Measurements from ENCODE around the gene APOC1. TPM values are rescaled to one million over a fixed set of nuclear protein-coding genes. Genes with fewer than 3 reads are reported as not detected.
"Not testable (repeated sequence)": the region's sequence is repeated elsewhere in the genome, so short reads cannot be mapped to it uniquely, and the experiment has no call there.

The APOC1 gene
- 1 to 10 TPM in 3 of 4 donors, not detected in 1; 3.0 to 7.4 (median 3.5) TPM for total RNA-seq

- DNase-seq = peak; percentile 83 to 87
- Histone ChIP-seq H3K27ac (peak within 1 kb of the TSS in 1 of 2 donors; percentile 26), H3K4me3 (peak within 1 kb of the TSS; percentile 37 to 47)
- H3K36me3 ChIP-seq; H3K9me3 ChIP-seq; H3K4me1 ChIP-seq; H3K27me3 ChIP-seq; intact Hi-C loops (cut with DNase I; ENCODE audit: low total_unique reads): not testable (repeated sequence)
These were observed at the start of gene APOC1 for GRCh38 chr19:44914433-44915206. Gene APOC1, plus strand, starts transcription at chr19:44914608. Its CDS starts 284 bp downstream, at chr19:44914892.

- no peaks in the 10 kb centered on the region for H3K4me1 ChIP-seq
- no peaks in the 10 kb centered on the region for H3K36me3 ChIP-seq
- no peak overlapping the region for H3K27ac ChIP-seq
- DNase-seq = no peak
- TF ChIP-seq POLR2A (IDR thresholded peaks at IDR 0.05) (no peak), CTCF (IDR thresholded peaks at IDR 0.05) (no peak)
- intact Hi-C loops (cut with DNase I; ENCODE audit: low total_unique reads) = no loop called here
- no peaks in the 10 kb centered on the region for H3K9me3 ChIP-seq
- no peaks in the 10 kb centered on the region for H3K27me3 ChIP-seq
- H3K4me3 ChIP-seq = no peak overlapping the region
These were observed 49.1 kb upstream of the APOC1 start for GRCh38 chr19:44865196-44865767.

GRCh38 chr19:44866664-44867063 lies 47.7 kb upstream of the APOC1 start:
- Histone ChIP-seq H3K27me3 (no peaks in the 10 kb centered on the region), H3K4me1 (no peaks in the 10 kb centered on the region), H3K27ac (no peak overlapping the region), H3K9me3 (no peaks in the 10 kb centered on the region), H3K4me3 (no peak overlapping the region), H3K36me3 (no peaks in the 10 kb centered on the region)
- TF ChIP-seq CTCF (IDR thresholded peaks at IDR 0.05) (no peak), POLR2A (IDR thresholded peaks at IDR 0.05) (no peak)
- intact Hi-C loops (cut with DNase I; ENCODE audit: low total_unique reads) = no loop called here
- DNase-seq = no peak

- Histone ChIP-seq H3K36me3 (no peaks in the 10 kb centered on the region), H3K4me1 (no peaks in the 10 kb centered on the region), H3K9me3 (no peaks in the 10 kb centered on the region), H3K27me3 (no peaks in the 10 kb centered on the region), H3K4me3 (no peak overlapping the region), H3K27ac (peak overlapping the region in 1 of 2 donors; percentile 41)
- no peak for DNase-seq
- intact Hi-C loops (cut with DNase I; ENCODE audit: low total_unique reads) = no loop called here
- no peak for TF ChIP-seq CTCF (IDR thresholded peaks at IDR 0.05)
- no peak for TF ChIP-seq POLR2A (IDR thresholded peaks at IDR 0.05)
These were observed 46.8 kb upstream of the APOC1 start for GRCh38 chr19:44867578-44867977.

- no peaks in the 10 kb centered on the region for H3K9me3 ChIP-seq
- no peaks in the 10 kb centered on the region for H3K36me3 ChIP-seq
- H3K27ac ChIP-seq = peak overlapping the region; percentile 18 to 21
- H3K4me3 ChIP-seq = no peak overlapping the region
- DNase-seq = no peak
- H3K27me3 ChIP-seq = no peaks in the 10 kb centered on the region
- intact Hi-C loops (cut with DNase I; ENCODE audit: low total_unique reads) = no loop called here
- no peak for TF ChIP-seq POLR2A (IDR thresholded peaks at IDR 0.05)
- no peak for TF ChIP-seq CTCF (IDR thresholded peaks at IDR 0.05)
- H3K4me1 ChIP-seq = no peaks in the 10 kb centered on the region
These were observed 44.5 kb upstream of the APOC1 start for GRCh38 chr19:44869733-44870470.

Data from uterus (tissue), 4 donors.